Kidney epithelial cell (primary cell): ENCODE results near the gene GRIK1. TPM values are rescaled to one million over a fixed set of nuclear protein-coding genes. Genes with fewer than 3 reads are reported as not detected.

ENCODE experiments used
- DNase-seq: peaks from one replicate; pipeline ENCODE4 v3.0.0-alpha.2; 2010; ENCODE audit warnings: low read depth
- H3K27me3 ChIP-seq: 2 replicates; pipeline ENCODE4 v1.6.0; 2011; ENCODE audit warnings: low read length; ENCODE audit not compliant: control insufficient read depth, insufficient read depth
- H3K36me3 ChIP-seq: 2 replicates; pipeline ENCODE4 v1.5.1; 2011; ENCODE audit warnings: low read length; ENCODE audit not compliant: control insufficient read depth, insufficient read depth
- H3K4me3 ChIP-seq: 2 replicates; pipeline ENCODE4 v1.5.1; 2011; ENCODE audit warnings: low read depth, mild to moderate bottlenecking, control low read depth, low read length
- CTCF ChIP-seq: IDR thresholded peaks from 2 replicates; pipeline ENCODE4 v1.5.1; 2011; ENCODE audit warnings: mild to moderate bottlenecking, moderate library complexity, low read length, control low read depth, inconsistent platforms; ENCODE audit not compliant: insufficient read depth, poor library complexity, severe bottlenecking
- total RNA-seq: library from RNA; depleted of rRNA; stranded (reverse); fragments of >200 nt; gene quantifications from 2 replicates; pipeline ENCODE4 v1.2.3, GENCODE V29; 2015

Gene GRIK1
- total RNA-seq, 1 donor from 2014 or later, result not detected

- no peak overlapping the region for H3K4me3 ChIP-seq
- H3K27me3 ChIP-seq, result no peaks in the 10 kb centered on the region
- DNase-seq, result no peak
- no peak for TF ChIP-seq CTCF
- no peaks in the 10 kb centered on the region for H3K36me3 ChIP-seq
These were observed 284.2 kb downstream of the GRIK1 start for GRCh38 chr21:29655577-29655976.

- Histone ChIP-seq H3K36me3 (no peaks in the 10 kb centered on the region), H3K27me3 (no peaks in the 10 kb centered on the region), H3K4me3 (no peak overlapping the region)
- TF ChIP-seq CTCF, result no peak
- no peak for DNase-seq
These were observed 284.9 kb downstream of the GRIK1 start for GRCh38 chr21:29654855-29655254.

- Histone ChIP-seq H3K27me3 (no peaks in the 10 kb centered on the region), H3K4me3 (no peak overlapping the region), H3K36me3 (no peaks in the 10 kb centered on the region)
- no peak for TF ChIP-seq CTCF
- DNase-seq, result no peak
These were observed 285.6 kb downstream of the GRIK1 start for GRCh38 chr21:29654203-29654602.

- H3K27me3 ChIP-seq, result no peaks in the 10 kb centered on the region
- no peak for TF ChIP-seq CTCF
- no peaks in the 10 kb centered on the region for H3K36me3 ChIP-seq
- no peak for DNase-seq
- H3K4me3 ChIP-seq, result no peak overlapping the region
These were observed 289.2 kb downstream of the GRIK1 start for GRCh38 chr21:29650523-29651022.

GRCh38 chr21:29649406-29649814 lies 290.4 kb downstream of the GRIK1 start:
- Histone ChIP-seq H3K36me3 (no peaks in the 10 kb centered on the region), H3K27me3 (no peaks in the 10 kb centered on the region), H3K4me3 (no peak overlapping the region)
- DNase-seq, result no peak
- no peak for TF ChIP-seq CTCF

GRCh38 chr21:29648710-29649240 lies 291.0 kb downstream of the GRIK1 start:
- TF ChIP-seq CTCF, result no peak
- Histone ChIP-seq H3K27me3 (no peaks in the 10 kb centered on the region), H3K36me3 (no peaks in the 10 kb centered on the region), H3K4me3 (no peak overlapping the region)
- DNase-seq, result no peak
